Endometrial microvascular endothelial cells (primary cell): ENCODE results near the gene OR2M2. TPM values are rescaled to one million over a fixed set of nuclear protein-coding genes. Genes with fewer than 3 reads are reported as not detected.

Source experiments
- in situ Hi-C: cut with HindIII; loops from 2 replicates; pipeline ENCODE4 v1.10.0; 2017; ENCODE audit warnings: low sequenced_read_pairs, low pct_unique_long_range_greater_than_20kb; ENCODE audit errors: inconsistent ontology term
- total RNA-seq: library from RNA; depleted of rRNA; stranded (reverse); fragments of >200 nt; gene quantifications from one replicate; pipeline ENCODE4 v1.2.3, GENCODE V29; 2015; ENCODE audit errors: inconsistent ontology term

OR2M2 gene, protein sequence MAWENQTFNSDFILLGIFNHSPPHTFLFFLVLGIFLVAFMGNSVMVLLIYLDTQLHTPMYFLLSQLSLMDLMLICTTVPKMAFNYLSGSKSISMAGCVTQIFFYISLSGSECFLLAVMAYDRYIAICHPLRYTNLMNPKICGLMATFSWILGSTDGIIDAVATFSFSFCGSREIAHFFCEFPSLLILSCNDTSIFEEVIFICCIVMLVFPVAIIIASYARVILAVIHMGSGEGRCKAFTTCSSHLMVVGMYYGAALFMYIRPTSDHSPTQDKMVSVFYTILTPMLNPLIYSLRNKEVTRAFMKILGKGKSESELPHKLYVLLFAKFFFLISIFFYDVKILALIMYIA
- not detected for total RNA-seq

DNA sequence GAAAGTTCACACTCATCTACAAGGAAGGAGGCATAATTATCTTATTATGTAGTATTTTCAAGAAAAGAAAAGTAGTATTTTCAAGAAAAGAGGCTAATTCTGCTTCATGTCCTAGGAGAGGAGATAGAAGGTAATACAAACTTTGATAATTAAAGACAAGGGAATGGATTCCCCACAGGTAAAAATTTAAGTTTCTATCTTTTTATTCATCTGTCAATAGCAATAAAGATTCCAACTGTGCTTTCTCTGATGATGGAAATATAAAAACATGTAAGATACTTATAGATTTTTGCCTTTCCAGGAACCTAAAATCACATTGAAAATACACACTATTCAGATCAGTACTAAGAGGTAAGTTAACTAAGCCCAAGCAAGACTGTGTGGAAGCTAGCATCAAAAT is at the start of gene OR2M2:
OR2M2 (plus strand) TSS at position 301 of the 400 bp plus-strand sequence. CDS start 5,165 bp downstream, outside the sequence.
- in situ Hi-C loops: no loop called here

DNA sequence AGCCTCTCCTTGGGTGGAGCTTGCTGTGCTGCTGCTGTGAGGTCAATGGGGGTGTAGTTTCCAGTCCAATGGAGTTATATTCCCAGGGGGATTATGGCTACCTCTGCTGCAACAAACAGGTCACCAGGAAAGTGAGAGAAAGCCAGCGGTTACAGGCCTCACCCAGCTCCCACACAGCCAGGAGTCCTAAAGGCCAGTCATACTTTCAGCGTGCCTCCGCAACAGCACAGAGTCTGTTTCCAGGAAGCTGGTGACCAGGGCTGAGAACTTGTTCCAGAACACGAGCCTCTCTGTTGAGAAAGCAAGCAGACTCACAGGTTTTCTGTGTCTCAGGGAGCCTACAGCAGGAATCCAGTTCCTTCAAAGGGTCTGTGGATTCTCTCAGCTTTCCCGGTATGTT is 47.0 kb upstream of the OR2M2 start:
- in situ Hi-C loops: no loop called here

DNA sequence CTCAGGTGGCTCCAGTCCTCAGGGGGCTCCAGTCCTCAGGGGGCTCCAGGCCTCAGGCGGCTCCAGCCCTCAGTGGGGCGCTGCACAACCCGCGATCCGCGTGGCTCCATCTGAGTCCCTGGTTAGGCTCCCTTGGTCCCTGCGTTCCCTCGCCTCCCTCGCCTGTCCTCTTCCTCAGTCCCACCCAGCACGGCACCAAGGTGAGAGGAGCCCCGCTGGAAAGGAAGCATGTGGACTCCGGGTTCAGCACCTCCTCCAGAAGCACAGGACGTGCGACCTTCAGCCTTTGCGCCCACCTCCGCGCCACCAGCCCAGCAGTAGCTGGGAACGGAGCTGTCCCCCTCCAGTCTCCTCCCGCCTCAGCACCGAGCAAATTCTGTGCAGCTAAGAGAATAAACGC is 37.8 kb upstream of the OR2M2 start:
- in situ Hi-C loops: no loop called here

DNA sequence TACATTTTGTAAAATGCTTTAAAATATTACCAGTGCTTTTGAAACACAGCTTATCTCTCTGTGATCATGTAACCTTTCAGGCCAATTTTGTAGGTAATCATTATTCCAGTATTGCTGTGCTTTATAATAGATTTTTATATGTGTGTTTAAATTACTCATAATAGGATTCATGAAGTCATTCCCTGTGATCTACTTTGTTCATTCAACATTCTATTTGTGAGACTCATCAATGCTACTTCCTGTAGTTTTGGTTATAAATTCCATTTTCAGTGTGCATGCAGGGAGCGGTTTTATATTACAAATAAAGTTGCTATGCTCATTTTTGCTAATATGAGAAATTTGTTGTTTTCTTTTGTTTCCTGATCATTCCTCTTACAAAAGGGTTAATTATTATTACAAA is 33.8 kb upstream of the OR2M2 start:
- in situ Hi-C loops: no loop called here

DNA sequence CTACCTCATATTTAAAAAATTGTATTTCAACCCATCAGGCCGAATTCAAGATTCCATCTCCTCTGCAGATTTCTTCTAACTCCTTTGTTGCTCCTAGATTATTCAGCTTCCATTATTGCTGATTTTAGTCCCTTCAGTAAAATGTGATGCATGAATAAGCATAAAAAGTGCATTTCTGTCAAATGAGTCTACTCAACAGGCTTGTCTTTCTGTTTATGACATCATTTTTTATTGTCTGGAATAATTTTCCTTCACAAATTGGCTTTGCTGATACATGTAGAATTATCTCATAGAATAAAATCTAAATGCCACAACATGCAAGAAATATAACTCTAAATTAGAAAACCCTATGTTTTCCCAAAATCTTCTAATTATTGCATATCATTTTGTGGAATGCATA is 31.3 kb upstream of the OR2M2 start:
- in situ Hi-C loops: no loop called here

DNA sequence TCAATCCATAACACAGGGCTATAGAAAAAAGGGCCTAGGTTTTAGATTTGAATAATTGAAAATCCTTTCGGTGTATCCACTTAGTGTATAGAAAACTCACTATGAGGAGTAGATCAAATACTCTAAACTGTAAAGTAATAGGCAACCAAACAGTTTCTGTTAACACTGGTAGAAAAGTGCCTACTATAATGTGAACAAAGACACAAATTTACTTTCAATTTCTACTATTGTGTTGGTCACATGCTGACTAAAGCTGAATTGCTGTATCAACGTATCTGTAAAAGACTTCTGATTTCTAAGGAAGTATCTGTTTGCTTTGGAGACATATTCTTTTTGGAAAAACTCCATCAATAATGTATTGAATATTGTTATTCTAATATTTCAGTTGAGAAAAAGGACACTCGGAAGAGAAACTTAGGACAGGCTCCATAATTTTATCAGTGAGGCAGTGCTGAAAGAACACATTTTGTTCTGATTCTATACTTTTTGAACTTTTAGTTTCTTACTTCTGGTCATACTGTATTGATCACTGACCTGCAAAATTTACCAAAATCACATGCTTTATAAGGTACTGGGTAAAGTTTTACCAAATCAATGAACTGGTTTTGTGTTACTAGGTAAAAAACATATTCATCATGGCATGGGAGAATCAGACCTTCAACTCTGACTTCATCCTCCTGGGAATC is 30.0 kb upstream of the OR2M2 start, which contains the start of gene OR2M5:
OR2M5 (plus strand) TSS at position 636 of the 686 bp plus-strand sequence; CDS start at position 636, 0 bp downstream.
- in situ Hi-C loops: no loop called here

DNA sequence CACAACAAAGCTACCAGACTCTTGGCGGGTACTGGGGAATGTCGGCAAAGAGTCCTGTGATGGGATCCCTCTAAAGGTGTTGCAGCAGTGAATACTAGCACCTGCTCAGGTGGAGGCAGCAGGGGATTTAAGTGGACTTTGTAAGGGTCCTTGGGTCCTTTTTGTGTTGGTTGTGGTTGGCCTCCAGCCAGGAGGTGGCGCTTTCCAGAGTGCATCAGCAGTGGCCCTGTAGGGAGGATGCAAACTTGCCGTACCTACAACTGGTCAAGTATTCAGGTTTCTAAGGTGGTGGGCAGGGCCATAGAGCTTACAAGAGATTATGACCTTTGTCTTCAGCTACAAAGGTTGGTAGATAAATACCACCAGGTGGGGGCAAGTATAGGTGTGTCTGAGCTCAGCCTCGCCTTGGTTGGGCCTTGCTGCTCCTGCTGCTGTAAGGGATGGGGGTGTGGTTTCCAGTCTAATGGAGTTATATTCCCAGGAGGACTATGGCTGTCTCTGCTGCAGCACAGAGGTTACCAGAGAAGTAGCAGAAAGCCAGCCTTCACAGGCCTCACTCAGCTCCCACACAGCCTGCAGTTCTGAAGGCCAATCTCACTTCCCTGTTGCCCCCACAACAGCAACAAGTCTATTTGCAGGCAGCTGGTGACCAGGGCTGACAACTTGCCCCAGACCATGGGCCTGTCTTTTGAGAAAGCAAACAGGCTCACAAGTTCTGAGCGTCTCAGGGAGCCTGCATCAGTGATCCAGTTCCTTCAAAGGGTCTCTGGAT is 22.4 kb upstream of the OR2M2 start:
- in situ Hi-C loops: no loop called here

DNA sequence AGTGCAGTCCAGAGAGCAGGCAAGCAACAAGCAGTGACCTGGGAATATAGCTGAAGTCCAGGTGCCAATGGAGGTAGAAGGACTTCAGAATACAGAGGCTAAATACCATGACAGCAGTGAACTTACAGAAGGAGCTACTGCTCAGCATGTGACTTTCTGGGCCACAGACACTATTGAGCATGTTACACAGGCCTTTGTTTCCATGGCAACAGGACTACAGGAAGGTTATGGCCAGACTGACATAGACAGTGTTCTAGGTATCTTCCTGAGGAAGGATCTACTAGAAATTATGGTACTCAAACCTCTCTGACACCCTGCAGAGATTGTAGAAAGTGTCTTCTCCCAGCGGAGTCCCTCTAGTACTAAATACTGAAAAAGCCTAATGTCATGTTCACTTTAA is 18.7 kb upstream of the OR2M2 start:
- in situ Hi-C loops: no loop called here

DNA sequence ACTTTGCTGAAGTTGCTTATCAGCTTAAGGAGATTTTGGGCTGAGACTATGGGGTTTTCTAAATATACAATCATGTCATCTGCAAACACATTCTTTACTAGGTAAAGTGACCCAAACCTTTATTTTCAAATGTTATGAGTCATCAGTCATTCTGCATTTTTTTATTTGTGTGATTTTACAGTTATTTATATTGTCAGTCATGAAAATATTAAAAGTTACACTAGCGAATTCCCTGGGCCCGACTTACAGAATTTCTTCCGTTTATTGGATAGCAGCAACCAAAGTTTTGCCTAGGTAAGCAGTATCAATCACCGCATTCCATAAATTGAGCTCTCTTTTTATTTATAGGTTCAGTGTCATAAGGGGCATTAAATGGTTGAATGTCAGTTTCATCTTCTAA is 15.9 kb upstream of the OR2M2 start:
- in situ Hi-C loops: no loop called here

DNA sequence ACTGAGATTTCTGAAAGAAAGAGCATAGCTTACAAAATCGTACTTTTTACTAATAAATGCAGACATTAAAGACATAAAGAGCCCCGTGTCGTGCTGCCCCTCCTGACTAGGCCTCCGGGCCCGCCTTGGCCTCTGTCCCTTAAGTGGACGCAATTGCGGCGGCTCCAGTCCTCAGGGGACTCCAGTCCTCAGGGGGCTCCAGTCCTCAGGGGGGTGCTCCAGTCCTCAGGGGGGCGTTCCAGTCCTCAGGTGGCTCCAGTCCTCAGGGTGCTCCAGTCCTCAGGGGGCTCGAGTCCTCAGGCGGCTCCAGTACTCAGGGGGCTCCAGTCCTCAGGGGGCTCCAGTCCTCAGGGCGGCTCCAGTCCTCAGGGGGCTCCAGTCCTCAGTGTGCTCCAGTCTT is 10.6 kb upstream of the OR2M2 start:
- in situ Hi-C loops: no loop called here

DNA sequence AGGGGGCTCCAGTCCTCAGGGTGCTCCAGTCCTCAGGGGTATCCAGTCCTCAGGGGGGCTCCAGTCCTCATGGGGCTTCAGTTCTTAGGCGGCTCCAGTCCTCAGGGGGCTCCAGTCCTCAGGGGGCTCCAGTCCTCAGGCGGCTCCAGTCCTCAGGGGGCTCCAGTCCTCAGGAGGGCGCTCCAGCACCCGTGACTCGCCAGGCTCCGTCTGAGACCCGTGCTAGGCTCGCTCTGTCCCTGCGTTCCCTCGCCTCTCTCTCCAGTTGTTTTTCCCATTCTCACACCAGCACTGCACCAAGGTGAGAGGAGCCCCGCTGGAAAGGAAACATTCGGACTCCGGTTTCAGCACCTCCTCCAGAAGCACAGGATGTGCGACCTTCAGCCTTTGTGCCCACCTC is 9.4 kb upstream of the OR2M2 start:
- in situ Hi-C loops: no loop called here

DNA sequence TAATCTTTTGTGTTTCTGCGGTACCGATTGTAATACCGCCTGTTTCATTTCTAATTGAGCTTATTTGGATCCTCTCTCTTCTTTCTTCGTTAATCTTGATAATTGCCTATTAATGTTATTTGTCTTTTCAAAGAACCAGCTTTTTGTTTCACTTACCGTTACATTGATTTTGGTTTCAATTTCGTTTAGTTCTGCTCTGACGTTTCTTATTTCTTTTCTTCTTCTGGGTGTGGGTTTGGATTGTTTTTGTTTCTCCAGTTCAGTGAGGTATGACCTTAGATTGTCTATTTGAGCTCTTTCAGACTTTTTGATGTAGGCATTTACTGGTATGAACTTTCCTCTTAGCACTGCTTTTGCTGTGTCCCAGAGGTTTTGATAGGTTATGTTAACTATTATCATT is 9.4 kb downstream of the OR2M2 start:
- in situ Hi-C loops: no loop called here

DNA sequence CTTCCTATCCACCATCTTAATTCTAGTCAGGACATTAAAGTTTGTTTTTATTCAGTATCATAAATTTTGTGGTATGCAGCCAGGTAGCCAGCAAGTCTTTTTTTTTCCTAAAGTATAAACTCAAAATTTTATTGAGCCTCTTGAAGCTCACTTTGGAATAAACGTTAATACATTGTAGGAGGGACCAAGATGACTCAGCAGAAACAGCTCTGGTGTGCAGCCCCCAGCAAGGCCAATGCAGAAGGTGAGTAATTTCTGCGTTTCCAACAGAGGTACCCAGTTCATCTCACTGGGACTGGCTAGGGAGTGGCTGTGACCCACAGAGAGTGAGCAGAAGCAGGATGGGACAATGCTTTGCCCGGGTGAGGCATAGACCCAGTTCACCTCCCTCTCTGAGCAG is 12.7 kb downstream of the OR2M2 start:
- in situ Hi-C loops: no loop called here

DNA sequence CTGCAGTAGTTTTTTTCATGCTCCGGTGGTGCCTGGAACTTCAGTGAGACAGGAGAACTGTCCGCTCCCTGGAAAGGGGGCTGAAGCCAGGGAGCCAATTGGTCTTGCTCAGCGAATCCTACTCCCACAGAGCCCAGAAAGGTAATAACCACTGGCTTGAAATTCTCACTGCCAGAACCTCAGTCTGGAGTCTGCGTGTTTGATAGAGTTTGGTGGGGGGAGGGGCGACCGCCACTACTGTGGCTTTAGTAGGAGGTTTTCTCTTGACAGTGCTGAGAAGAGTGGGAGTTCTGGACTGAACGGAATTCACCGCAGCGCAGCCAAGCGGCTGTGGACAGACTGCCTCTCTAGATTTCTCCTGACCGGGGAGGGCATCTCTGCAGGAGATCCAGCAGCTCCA is 14.4 kb downstream of the OR2M2 start:
- in situ Hi-C loops: no loop called here

DNA sequence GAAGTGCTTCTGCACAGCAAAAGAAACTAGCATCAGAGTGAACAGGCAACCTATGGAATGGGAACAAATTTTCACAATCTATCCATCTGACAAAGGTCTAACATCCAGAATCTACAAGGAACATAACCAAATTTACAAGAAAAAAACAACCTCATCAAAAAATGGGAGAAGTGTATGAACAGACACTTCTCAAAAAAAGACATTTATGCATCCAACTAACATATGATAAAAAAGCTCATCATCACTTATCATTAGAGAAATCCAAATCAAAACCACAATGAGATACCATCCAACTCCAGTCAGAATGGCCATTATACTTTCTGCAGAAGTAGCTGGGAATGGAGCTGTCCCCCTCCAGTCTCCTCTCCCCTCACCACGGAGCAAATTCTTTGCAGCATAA is 19.5 kb downstream of the OR2M2 start:
- in situ Hi-C loops: no loop called here

DNA sequence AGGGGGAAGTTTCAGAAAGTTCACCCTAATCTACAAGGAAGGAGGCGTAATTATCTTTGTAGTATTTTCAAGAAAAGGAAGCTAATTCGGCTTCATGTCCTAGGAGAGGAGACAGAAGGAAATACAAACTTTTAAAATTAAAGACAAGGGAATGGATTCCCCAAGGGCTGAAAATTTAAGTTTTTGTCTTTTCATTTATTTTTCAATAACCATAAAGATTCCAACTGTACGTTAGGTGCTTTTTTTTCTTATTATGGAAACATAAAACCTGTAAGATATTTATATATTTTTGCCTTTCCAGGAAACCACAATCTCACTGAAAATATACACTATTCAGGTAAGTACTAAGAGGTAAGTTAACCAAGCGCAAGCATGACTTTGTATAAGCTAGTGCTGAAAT is 22.3 kb downstream of the OR2M2 start, which contains the start of gene OR2M3:
OR2M3 (plus strand) TSS at position 301 of the 400 bp plus-strand sequence. CDS start 5,803 bp downstream, outside the sequence.
- in situ Hi-C loops: no loop called here

DNA sequence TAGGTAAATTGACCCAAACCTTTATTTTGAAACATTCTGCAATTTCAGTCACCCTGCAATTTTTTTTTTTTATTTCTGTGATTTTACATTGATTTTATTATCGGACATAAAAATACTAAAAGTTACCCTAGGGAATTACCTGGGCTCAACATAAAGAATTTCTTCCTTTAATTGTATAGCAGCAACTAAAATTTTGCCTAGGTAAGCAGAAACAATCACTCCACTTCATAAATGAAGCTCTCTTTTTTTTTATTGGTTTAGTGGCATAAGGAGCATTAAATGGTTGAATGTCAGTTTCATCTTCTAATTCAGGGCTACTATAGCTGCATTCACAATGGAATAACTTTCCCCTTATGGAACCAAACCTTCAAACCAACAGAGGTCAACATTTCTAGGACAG is 41.3 kb downstream of the OR2M2 start:
- in situ Hi-C loops: no loop called here

DNA sequence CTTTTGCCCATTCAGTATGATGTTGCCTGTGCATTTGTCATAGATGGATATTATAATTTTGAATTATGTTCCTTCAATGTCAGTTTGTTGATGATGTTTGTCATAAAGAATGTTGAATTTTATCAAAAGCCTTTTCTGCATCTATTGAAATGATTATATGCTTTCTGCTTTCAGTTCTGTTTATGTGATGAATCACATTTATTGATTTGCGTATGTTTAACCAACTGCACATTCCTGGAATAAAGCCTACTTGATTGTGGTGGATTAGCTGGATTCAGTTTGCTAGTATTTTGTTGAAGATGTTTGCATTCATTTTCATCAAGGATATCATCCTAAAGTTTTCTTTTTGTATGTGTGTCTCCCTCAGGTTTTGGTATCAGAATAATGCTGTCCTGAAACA is 50.9 kb downstream of the OR2M2 start:
- in situ Hi-C loops: no loop called here

DNA sequence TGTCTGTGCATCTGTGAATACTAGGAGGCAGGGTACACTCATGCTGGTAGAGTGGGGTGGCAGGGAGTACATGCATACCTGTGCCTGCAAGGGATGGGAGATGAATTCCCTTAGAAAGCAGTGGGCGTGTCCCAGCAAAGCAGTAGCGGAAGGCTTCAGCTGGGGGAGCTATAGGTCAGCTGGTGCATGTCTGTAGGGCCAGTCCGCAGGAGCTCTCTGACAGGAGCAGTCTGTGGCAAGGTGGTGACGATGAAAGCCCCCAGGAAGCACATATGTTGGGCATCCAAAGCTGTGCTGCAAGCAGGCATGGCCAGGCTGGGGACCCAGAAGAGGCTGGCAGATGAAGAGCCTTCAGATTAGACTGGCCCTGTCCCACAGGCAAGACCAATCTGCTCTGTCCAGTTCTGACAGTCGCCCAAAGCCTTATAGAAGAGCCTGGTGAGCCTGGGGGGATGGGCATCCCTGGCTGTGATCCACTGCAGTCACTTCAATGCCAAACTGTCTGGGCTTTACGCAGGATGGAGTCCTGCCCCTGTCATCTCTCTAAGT is 54.8 kb downstream of the OR2M2 start:
- in situ Hi-C loops: no loop called here
